Gastroesophageal sphincter (tissue), 3 donors: ENCODE results near the gene SPPL3.

Source experiments
- CTCF ChIP-seq, 4 experiments: fragments of 200-600 bp in 2 of 4; fragments of 450-650 bp in 2 of 4; sonication (generic) in 1 of 4; IDR thresholded peaks; one replicate each; pipeline ENCODE4 v1.5.1; 2017 to 2019; ENCODE audit warnings: antibody characterized with exemption in 4 of 4, mild to moderate bottlenecking in 2 of 4, moderate library complexity in 2 of 4
- POLR2AphosphoS5 ChIP-seq: sonication (generic); formaldehyde crosslinking; IDR thresholded peaks from one replicate; pipeline ENCODE4 v1.6.1; 2017; ENCODE audit warnings: antibody characterized with exemption

DNA sequence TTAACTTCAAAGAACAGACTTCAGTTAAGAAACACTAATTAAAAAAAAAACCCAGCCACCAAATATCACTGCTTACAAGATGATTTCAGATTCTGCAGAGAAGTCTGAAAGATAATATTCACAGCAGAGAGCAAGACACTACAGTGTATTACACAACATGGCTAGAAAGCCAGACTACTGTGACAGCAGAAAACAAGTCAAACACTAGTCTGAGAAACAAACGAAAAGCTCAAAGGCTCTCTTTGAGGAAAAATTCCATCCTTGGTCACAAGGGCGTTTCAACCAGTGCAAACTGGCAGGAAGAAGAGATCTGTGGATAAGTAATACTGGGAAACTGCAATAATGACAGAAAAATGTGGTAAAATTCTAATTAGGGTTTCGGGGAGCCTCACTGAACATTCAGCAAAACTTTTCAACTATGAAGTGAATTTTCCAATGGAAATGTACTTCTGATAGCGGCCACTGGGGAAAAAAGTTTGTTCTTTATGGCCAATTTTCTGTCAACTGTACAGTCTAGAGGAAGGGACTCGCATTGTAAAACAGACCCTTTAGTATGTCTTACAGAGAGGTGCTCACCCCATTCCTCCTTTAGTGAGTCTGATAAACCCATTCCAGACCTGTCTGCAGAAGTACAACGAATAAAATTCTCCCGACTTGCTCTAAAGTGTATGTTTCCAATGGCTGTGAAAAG lies 128.2 kb downstream of the SPPL3 start:
- TF ChIP-seq CTCF (IDR thresholded peaks at IDR 0.05): no peak
- TF ChIP-seq POLR2AphosphoS5: no peak
